Osteoblast (primary cell): ENCODE results near the gene NEURL1B. TPM values are rescaled to one million over a fixed set of nuclear protein-coding genes. Genes with fewer than 3 reads are reported as not detected.

ENCODE experiments used
- DNase-seq: peaks from one replicate; pipeline ENCODE4 v3.0.0; 2011; ENCODE audit warnings: low spot score, mixed read lengths; ENCODE audit not compliant: insufficient read length; ENCODE audit errors: missing footprints
- H2AFZ ChIP-seq: 2 replicates; pipeline ENCODE4 v1.6.0; 2011; ENCODE audit warnings: mild to moderate bottlenecking, low read length
- H3K27ac ChIP-seq: 2 replicates; pipeline ENCODE4 v1.5.1; 2011; ENCODE audit warnings: mild to moderate bottlenecking, low read depth, low read length, moderate library complexity
- H3K27me3 ChIP-seq: 2 replicates; pipeline ENCODE4 v1.6.0; 2012; ENCODE audit warnings: mild to moderate bottlenecking, control low read depth, inconsistent platforms, low read length, moderate library complexity; ENCODE audit not compliant: insufficient read depth
- H3K36me3 ChIP-seq: 2 replicates; pipeline ENCODE4 v1.5.1; 2011; ENCODE audit warnings: mild to moderate bottlenecking, low read length, control low read depth, moderate library complexity; ENCODE audit not compliant: insufficient read depth
- H3K4me1 ChIP-seq: 2 replicates; pipeline ENCODE4 v1.5.1; 2011; ENCODE audit warnings: mild to moderate bottlenecking, low read length, control low read depth, moderate library complexity; ENCODE audit not compliant: insufficient read depth
- H3K4me2 ChIP-seq: 2 replicates; pipeline ENCODE4 v1.6.0; 2011; ENCODE audit warnings: mild to moderate bottlenecking, low read length; ENCODE audit not compliant: insufficient read depth
- H3K4me3 ChIP-seq: fragments of 200-600 bp; sonication (generic); 3 replicates; pipeline ENCODE4 v1.5.1; 2012; ENCODE audit warnings: mild to moderate bottlenecking, low read length, inconsistent platforms; ENCODE audit not compliant: insufficient read depth
- H3K79me2 ChIP-seq: 2 replicates; pipeline ENCODE4 v1.6.0; 2012; ENCODE audit warnings: mild to moderate bottlenecking, low read length, control low read depth, inconsistent platforms; ENCODE audit not compliant: insufficient read depth
- H3K9me3 ChIP-seq: 2 replicates; pipeline ENCODE4 v1.5.1; 2011; ENCODE audit warnings: low read depth, low read length, control low read depth
- H4K20me1 ChIP-seq: 2 replicates; pipeline ENCODE4 v1.6.0; 2012; ENCODE audit warnings: mild to moderate bottlenecking, low read length, control low read depth; ENCODE audit not compliant: insufficient read depth
- CTCF ChIP-seq: IDR thresholded peaks from 2 replicates; pipeline ENCODE4 v1.5.1; 2011; ENCODE audit warnings: mild to moderate bottlenecking, low read depth, low read length, moderate library complexity; ENCODE audit errors: extremely low read depth
- total RNA-seq: library from RNA; depleted of rRNA; stranded (reverse); fragments of >200 nt; gene quantifications from 2 replicates; pipeline ENCODE4 v1.2.3, GENCODE V29; 2012

The NEURL1B gene
- total RNA-seq, 1 donor = 0.36 TPM

- no peaks in the 10 kb centered on the region for H3K36me3 ChIP-seq
- no peak for TF ChIP-seq CTCF
- H3K4me2 ChIP-seq = no peak overlapping the region
- H3K4me1 ChIP-seq = peaks cover 5% of the 10 kb centered on the region
- H3K27ac ChIP-seq = no peak overlapping the region
- no peak overlapping the region for H3K4me3 ChIP-seq
- H3K9me3 ChIP-seq = no peaks in the 10 kb centered on the region
- no peaks in the 10 kb centered on the region for H3K79me2 ChIP-seq
- no peaks in the 10 kb centered on the region for H4K20me1 ChIP-seq
- H2AFZ ChIP-seq = no peak overlapping the region
- DNase-seq = peak; percentile 30
- peaks cover 23% of the 10 kb centered on the region for H3K27me3 ChIP-seq
Measured at GRCh38 chr5:172700365-172701290, 59.6 kb downstream of the NEURL1B start.

GRCh38 chr5:172701291-172701656 lies 60.2 kb downstream of the NEURL1B start:
- Histone ChIP-seq H4K20me1 (no peaks in the 10 kb centered on the region), H3K9me3 (no peaks in the 10 kb centered on the region), H3K27me3 (peaks cover 23% of the 10 kb centered on the region), H3K4me1 (peaks cover 5% of the 10 kb centered on the region), H3K4me2 (no peak overlapping the region), H2AFZ (no peak overlapping the region), H3K36me3 (no peaks in the 10 kb centered on the region), H3K4me3 (no peak overlapping the region), H3K79me2 (no peaks in the 10 kb centered on the region), H3K27ac (no peak overlapping the region)
- TF ChIP-seq CTCF = no peak
- DNase-seq = no peak

- no peak for DNase-seq
- peaks cover 23% of the 10 kb centered on the region for H3K27me3 ChIP-seq
- no peaks in the 10 kb centered on the region for H3K79me2 ChIP-seq
- H3K4me2 ChIP-seq = no peak overlapping the region
- peaks cover 3% of the 10 kb centered on the region for H3K4me1 ChIP-seq
- TF ChIP-seq CTCF = no peak
- no peak overlapping the region for H2AFZ ChIP-seq
- no peak overlapping the region for H3K27ac ChIP-seq
- H3K36me3 ChIP-seq = no peaks in the 10 kb centered on the region
- H3K9me3 ChIP-seq = no peaks in the 10 kb centered on the region
- H3K4me3 ChIP-seq = no peak overlapping the region
- no peaks in the 10 kb centered on the region for H4K20me1 ChIP-seq
Measured at GRCh38 chr5:172703952-172704351, 62.9 kb downstream of the NEURL1B start.

- no peaks in the 10 kb centered on the region for H4K20me1 ChIP-seq
- peaks cover 3% of the 10 kb centered on the region for H3K4me1 ChIP-seq
- H3K79me2 ChIP-seq = no peaks in the 10 kb centered on the region
- no peak overlapping the region for H3K27ac ChIP-seq
- no peak overlapping the region for H3K4me2 ChIP-seq
- peaks cover 14% of the 10 kb centered on the region for H3K27me3 ChIP-seq
- no peak overlapping the region for H3K4me3 ChIP-seq
- peak; percentile 39 for DNase-seq
- H2AFZ ChIP-seq = no peak overlapping the region
- no peaks in the 10 kb centered on the region for H3K36me3 ChIP-seq
- no peak for TF ChIP-seq CTCF
- H3K9me3 ChIP-seq = no peaks in the 10 kb centered on the region
Measured at GRCh38 chr5:172705576-172706084, 64.6 kb downstream of the NEURL1B start.
